OCI-LY7 (cell line): ENCODE data around the gene TRPC6. TPM values are rescaled to one million over a fixed set of nuclear protein-coding genes. Genes with fewer than 3 reads are reported as not detected.

Experiments used
- BruUV-seq: library from RNA; stranded (reverse); fragments of 400-500 nt; replicated peaks from 2 replicates; lab custom pipeline; 2021; lab: Mats Ljungman, UMichigan
- CTCF ChIA-PET: fragments of 300-600 bp; sonication (Branson Sonifier 250); formaldehyde crosslinking; loops from one replicate; lab custom pipeline; 2022; ENCODE audit warnings: antibody characterized with exemption; ENCODE audit not compliant: unreplicated experiment; lab: Charles Lee
- POLR2A ChIA-PET: fragments of 300-600 bp; sonication (Branson Sonifier 250); formaldehyde crosslinking; loops from one replicate; lab custom pipeline; 2022; ENCODE audit warnings: antibody characterized with exemption; lab: Charles Lee
- DNase-seq: peaks from one replicate; pipeline ENCODE4 v3.0.0-alpha.2; 2015; ENCODE audit warnings: low spot score
- H2AFZ ChIP-seq: fragments of 200-600 bp; sonication (generic), shearing (Covaris generic); 2 replicates; pipeline ENCODE4 v1.6.1; 2014; ENCODE audit warnings: mild to moderate bottlenecking, antibody characterized with exemption, low read length, moderate library complexity
- H3K27ac ChIP-seq: fragments of 200-600 bp; sonication (generic); 2 replicates; pipeline ENCODE4 v1.5.1; 2014; ENCODE audit warnings: mixed run types, low read depth, mild to moderate bottlenecking, moderate library complexity, low read length, inconsistent platforms; ENCODE audit not compliant: poor library complexity, severe bottlenecking
- H3K36me3 ChIP-seq: fragments of 200-600 bp; sonication (generic); 2 replicates; pipeline ENCODE4 v1.6.1; 2014; ENCODE audit warnings: mild to moderate bottlenecking, antibody characterized with exemption, low read length, moderate library complexity, mixed read lengths; ENCODE audit not compliant: insufficient read depth
- H3K4me1 ChIP-seq: fragments of 200-600 bp; sonication (generic); 2 replicates; pipeline ENCODE4 v1.5.1; 2014; ENCODE audit warnings: mild to moderate bottlenecking, low read length; ENCODE audit not compliant: insufficient read depth, poor library complexity, severe bottlenecking
- H3K4me2 ChIP-seq: fragments of 200-600 bp; sonication (generic); 2 replicates; pipeline ENCODE4 v1.6.1; 2014; ENCODE audit warnings: mild to moderate bottlenecking, low read length
- H3K4me3 ChIP-seq: fragments of 200-600 bp; sonication (generic); 2 replicates; pipeline ENCODE4 v1.5.1; 2014; ENCODE audit warnings: mild to moderate bottlenecking, low read depth, low read length; ENCODE audit not compliant: poor library complexity, severe bottlenecking
- H3K79me2 ChIP-seq: fragments of 200-600 bp; sonication (generic); 2 replicates; pipeline ENCODE4 v1.6.1; 2016; ENCODE audit warnings: low read depth, mild to moderate bottlenecking, low read length, moderate library complexity, mixed read lengths; ENCODE audit not compliant: insufficient read depth
- H3K9me2 ChIP-seq: fragments of 200-600 bp; sonication (generic); 2 replicates; pipeline ENCODE4 v1.6.1; 2016; ENCODE audit warnings: mild to moderate bottlenecking, low read length, mixed read lengths; ENCODE audit not compliant: insufficient read depth
- H3K9me3 ChIP-seq: fragments of 200-600 bp; sonication (generic); 2 replicates; pipeline ENCODE4 v1.6.1; 2014; ENCODE audit warnings: mild to moderate bottlenecking, mixed run types, low read length, mixed read lengths
- H4K20me1 ChIP-seq: fragments of 200-600 bp; sonication (generic); 2 replicates; pipeline ENCODE4 v1.6.1; 2014; ENCODE audit warnings: mild to moderate bottlenecking, antibody characterized with exemption, low read length, moderate library complexity, mixed read lengths; ENCODE audit not compliant: insufficient read depth
- EZH2phosphoT487 ChIP-seq: fragments of 200-600 bp; sonication (generic); IDR thresholded peaks from 2 replicates; pipeline ENCODE4 v1.6.1; 2018; ENCODE audit warnings: low read depth, borderline replicate concordance, mild to moderate bottlenecking, mixed run types, antibody characterized with exemption, low read length, moderate library complexity, mixed read lengths
- intact Hi-C: fragments of 100-400 bp; cut with micrococcal nuclease; formaldehyde crosslinking; loops from one replicate; pipeline ENCODE4 v1.10.0; 2022; ENCODE audit not compliant: unreplicated experiment
- total RNA-seq, 2 experiments: library from RNA; depleted of rRNA in 1 of 2; stranded (reverse); fragments of >200 nt in 1 of 2; shearing (Covaris generic) in 1 of 2; gene quantifications; 2 replicates each; pipeline ENCODE4 v1.2.3, GENCODE V29; 2014 to 2022
- TF ChIP-seq, protein P1 (sequence below): fragments of 200-600 bp; sonication (generic); conservative IDR thresholded peaks from 2 replicates; pipeline ENCODE4 v1.5.1; 2014; ENCODE audit warnings: mild to moderate bottlenecking, antibody characterized with exemption, low read length, moderate library complexity, mixed read lengths

The TRPC6 gene
- total RNA-seq, 2 experiments from 2014 or later = not detected

GRCh38 chr11:101528541-101528940, 55.3 kb downstream of the TRPC6 start:
- Histone ChIP-seq H3K4me2 (no peak overlapping the region), H3K4me3 (no peak overlapping the region), H3K9me3 (no peaks in the 10 kb centered on the region; the same call in 1 of the 2 replicates), H3K27ac (no peak overlapping the region), H2AFZ (no peak overlapping the region), H3K9me2 (no peaks in the 10 kb centered on the region), H3K36me3 (no peaks in the 10 kb centered on the region), H3K4me1 (peaks cover 23% of the 10 kb centered on the region), H3K79me2 (no peaks in the 10 kb centered on the region), H4K20me1 (no peaks in the 10 kb centered on the region)
- CTCF ChIA-PET = no interaction called here
- DNase-seq = no peak
- POLR2A ChIA-PET = no interaction called here
- intact Hi-C loops = no loop called here
- TF ChIP-seq EZH2phosphoT487 = no peak
- TF ChIP-seq, protein P1, sequence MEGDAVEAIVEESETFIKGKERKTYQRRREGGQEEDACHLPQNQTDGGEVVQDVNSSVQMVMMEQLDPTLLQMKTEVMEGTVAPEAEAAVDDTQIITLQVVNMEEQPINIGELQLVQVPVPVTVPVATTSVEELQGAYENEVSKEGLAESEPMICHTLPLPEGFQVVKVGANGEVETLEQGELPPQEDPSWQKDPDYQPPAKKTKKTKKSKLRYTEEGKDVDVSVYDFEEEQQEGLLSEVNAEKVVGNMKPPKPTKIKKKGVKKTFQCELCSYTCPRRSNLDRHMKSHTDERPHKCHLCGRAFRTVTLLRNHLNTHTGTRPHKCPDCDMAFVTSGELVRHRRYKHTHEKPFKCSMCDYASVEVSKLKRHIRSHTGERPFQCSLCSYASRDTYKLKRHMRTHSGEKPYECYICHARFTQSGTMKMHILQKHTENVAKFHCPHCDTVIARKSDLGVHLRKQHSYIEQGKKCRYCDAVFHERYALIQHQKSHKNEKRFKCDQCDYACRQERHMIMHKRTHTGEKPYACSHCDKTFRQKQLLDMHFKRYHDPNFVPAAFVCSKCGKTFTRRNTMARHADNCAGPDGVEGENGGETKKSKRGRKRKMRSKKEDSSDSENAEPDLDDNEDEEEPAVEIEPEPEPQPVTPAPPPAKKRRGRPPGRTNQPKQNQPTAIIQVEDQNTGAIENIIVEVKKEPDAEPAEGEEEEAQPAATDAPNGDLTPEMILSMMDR = no peak
- no TSS peak for BruUV-seq

GRCh38 chr11:101523634-101524260, 60.1 kb downstream of the TRPC6 start:
- H3K36me3 ChIP-seq = peaks cover 15% of the 10 kb centered on the region
- BruUV-seq = no TSS peak
- peak overlapping the region; percentile 35; the same call in 1 of the 2 replicates for H3K4me2 ChIP-seq
- DNase-seq = no peak
- H2AFZ ChIP-seq = peak overlapping the region; percentile 69; the same call in 1 of the 2 replicates
- H3K4me3 ChIP-seq = no peak overlapping the region
- no peaks in the 10 kb centered on the region; the same call in 1 of the 2 replicates for H3K9me3 ChIP-seq
- H3K4me1 ChIP-seq = peaks cover 34% of the 10 kb centered on the region
- H3K79me2 ChIP-seq = no peaks in the 10 kb centered on the region
- intact Hi-C loops = no loop called here
- TF ChIP-seq, protein P1 = no peak
- no peak for TF ChIP-seq EZH2phosphoT487
- H3K9me2 ChIP-seq = no peaks in the 10 kb centered on the region
- POLR2A ChIA-PET = no interaction called here
- CTCF ChIA-PET = no interaction called here
- H3K27ac ChIP-seq = peak overlapping the region; percentile 65
- H4K20me1 ChIP-seq = no peaks in the 10 kb centered on the region

GRCh38 chr11:101523193-101523592, 60.6 kb downstream of the TRPC6 start:
- CTCF ChIA-PET = no interaction called here
- BruUV-seq = no TSS peak
- Histone ChIP-seq H3K4me3 (no peak overlapping the region), H2AFZ (peak overlapping the region; percentile 69; the same call in 1 of the 2 replicates), H3K4me2 (peak overlapping the region; percentile 35), H3K9me3 (no peaks in the 10 kb centered on the region; the same call in 1 of the 2 replicates), H3K9me2 (no peaks in the 10 kb centered on the region), H3K36me3 (peaks cover 15% of the 10 kb centered on the region), H3K4me1 (peaks cover 34% of the 10 kb centered on the region), H4K20me1 (no peaks in the 10 kb centered on the region), H3K27ac (peak overlapping the region; percentile 65), H3K79me2 (no peaks in the 10 kb centered on the region)
- intact Hi-C loops = no loop called here
- DNase-seq = peak; percentile 60
- POLR2A ChIA-PET = no interaction called here
- TF ChIP-seq, protein P1 = no peak
- TF ChIP-seq EZH2phosphoT487 = no peak
